B cell (primary cell): ENCODE measurements around the gene LRP5.

Experiments
- CTCF ChIP-seq: fragments of 200-600 bp; IDR thresholded peaks from one replicate; pipeline ENCODE4 v1.8.0; 2022; ENCODE audit warnings: antibody characterized with exemption, mild to moderate bottlenecking
- EZH2 ChIP-seq: IDR thresholded peaks from 2 replicates; pipeline ENCODE4 v1.6.1; 2012; ENCODE audit warnings: borderline replicate concordance, low read depth, mild to moderate bottlenecking, moderate library complexity, low read length; ENCODE audit not compliant: insufficient read depth, poor library complexity, severe bottlenecking

DNA sequence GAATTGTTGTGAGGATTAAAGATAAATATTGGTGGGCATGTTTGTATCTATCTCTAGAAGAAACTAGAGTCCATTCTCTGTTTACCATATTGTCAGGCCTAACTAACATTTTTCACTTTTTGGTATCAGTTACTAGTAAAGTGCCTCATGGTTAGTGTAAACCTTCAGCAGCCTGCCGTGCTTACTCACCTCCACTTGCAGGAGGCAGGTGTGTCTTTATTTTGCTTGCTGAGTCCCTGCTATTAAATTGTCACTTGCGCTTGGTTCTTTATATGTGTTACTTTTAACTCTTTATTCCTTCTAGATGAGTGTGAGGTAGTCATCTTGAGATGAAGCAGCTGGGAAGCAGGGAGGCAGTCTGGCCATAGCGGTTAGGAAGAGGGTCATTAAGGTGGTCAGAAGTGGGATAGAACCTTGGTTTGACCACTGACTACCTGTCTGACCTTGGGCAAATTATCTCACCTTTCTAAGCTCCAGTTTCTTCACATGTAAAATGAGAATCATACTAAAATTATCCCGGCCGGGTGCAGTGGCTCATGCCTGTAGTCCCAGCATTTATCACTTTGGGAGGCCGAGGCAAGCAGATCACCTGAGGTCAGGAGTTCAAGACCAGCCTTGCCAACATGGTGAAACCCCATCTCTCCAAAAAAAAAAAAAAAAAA, 169.3 kb downstream of the LRP5 start:
- TF ChIP-seq CTCF (no peak), EZH2 (no peak)
